SK-N-SH treated with all-trans-retinoic acid at 6 μM for 48 hours (cell line): Measurements from ENCODE around the gene ZNF618.

Source experiments
- ATAC-seq: fragments of 200-7000 bp; cut with Tn5 transposase; 3 replicates; pipeline ENCODE4 v1.9.1; 2020; ENCODE audit warnings: mild to moderate bottlenecking, moderate library complexity
- BACH2 ChIP-seq: fragments of 250-450 bp; sonication (Bioruptor Pico); IDR thresholded peaks from 2 replicates; pipeline ENCODE4 v1.9.0; 2021; ENCODE audit warnings: mild to moderate bottlenecking, borderline replicate concordance
- CREB5 ChIP-seq: fragments of 250-450 bp; sonication (Bioruptor Pico); IDR thresholded peaks from 2 replicates; pipeline ENCODE4 v1.5.1; 2020; ENCODE audit warnings: low read depth, mild to moderate bottlenecking, moderate library complexity
- CSDC2 ChIP-seq: fragments of 250-450 bp; sonication (Bioruptor Pico); IDR thresholded peaks from 2 replicates; pipeline ENCODE4 v1.5.0; 2020; ENCODE audit warnings: mild to moderate bottlenecking, moderate library complexity
- CSRNP3 ChIP-seq: fragments of 250-450 bp; sonication (Bioruptor Pico); IDR thresholded peaks from 2 replicates; pipeline ENCODE4 v1.5.1; 2021; ENCODE audit warnings: mild to moderate bottlenecking, moderate library complexity
- ESRRG ChIP-seq: fragments of 250-450 bp; sonication (Bioruptor Pico); IDR thresholded peaks from 2 replicates; pipeline ENCODE4 v1.6.1; 2021; ENCODE audit warnings: mild to moderate bottlenecking
- GLIS3 ChIP-seq: fragments of 250-450 bp; sonication (Bioruptor Pico); IDR thresholded peaks from 2 replicates; pipeline ENCODE4 v1.5.0; 2020; ENCODE audit warnings: mild to moderate bottlenecking, moderate library complexity
- ISL1 ChIP-seq: fragments of 250-450 bp; sonication (Bioruptor Pico); IDR thresholded peaks from 2 replicates; pipeline ENCODE4 v2.1.2; 2022; ENCODE audit warnings: mild to moderate bottlenecking, moderate library complexity
- PATZ1 ChIP-seq: fragments of 250-450 bp; sonication (Bioruptor Pico); IDR thresholded peaks from 2 replicates; pipeline ENCODE4 v1.8.0; 2020; ENCODE audit warnings: mild to moderate bottlenecking, moderate library complexity, borderline replicate concordance
- POU6F1 ChIP-seq: fragments of 250-450 bp; sonication (Bioruptor Pico); IDR thresholded peaks from 2 replicates; pipeline ENCODE4 v1.8.0; 2021; ENCODE audit warnings: low read depth, mild to moderate bottlenecking, moderate library complexity, borderline replicate concordance
- PPARA ChIP-seq: fragments of 250-450 bp; sonication (Bioruptor Pico); IDR thresholded peaks from 2 replicates; pipeline ENCODE4 v1.5.0; 2020; ENCODE audit warnings: mild to moderate bottlenecking, borderline replicate concordance
- RARB ChIP-seq: fragments of 250-450 bp; sonication (Bioruptor Pico); IDR thresholded peaks from 2 replicates; pipeline ENCODE4 v1.8.0; 2021; ENCODE audit warnings: mild to moderate bottlenecking, moderate library complexity
- SNAI2 ChIP-seq: fragments of 250-450 bp; sonication (Bioruptor Pico); IDR thresholded peaks from 2 replicates; pipeline ENCODE4 v1.5.0; 2020; ENCODE audit warnings: mild to moderate bottlenecking, moderate library complexity
- TCF4 ChIP-seq: fragments of 250-450 bp; sonication (Bioruptor Pico); IDR thresholded peaks from 2 replicates; pipeline ENCODE4 v1.8.0; 2021; ENCODE audit warnings: mild to moderate bottlenecking, moderate library complexity, borderline replicate concordance
- TOX ChIP-seq: fragments of 250-450 bp; sonication (Bioruptor Pico); IDR thresholded peaks from 2 replicates; pipeline ENCODE4 v1.8.0; 2021; ENCODE audit warnings: mild to moderate bottlenecking, moderate library complexity, borderline replicate concordance
- TSHZ2 ChIP-seq: fragments of 250-450 bp; sonication (Bioruptor Pico); IDR thresholded peaks from 2 replicates; pipeline ENCODE4 v1.5.0; 2020; ENCODE audit warnings: mild to moderate bottlenecking, moderate library complexity
- ZFP3 ChIP-seq: fragments of 250-450 bp; sonication (Bioruptor Pico); IDR thresholded peaks from 2 replicates; pipeline ENCODE4 v1.5.0; 2020; ENCODE audit warnings: mild to moderate bottlenecking, moderate library complexity
- ZFP30 ChIP-seq: fragments of 450-650 bp; formaldehyde crosslinking; IDR thresholded peaks from 2 replicates; pipeline ENCODE4 v1.5.0; 2022; ENCODE audit warnings: mild to moderate bottlenecking, moderate library complexity
- ZNF565 ChIP-seq: fragments of 450-650 bp; formaldehyde crosslinking; conservative IDR thresholded peaks from 2 replicates; pipeline ENCODE4 v1.5.0; 2020; ENCODE audit warnings: low read depth, mild to moderate bottlenecking, moderate library complexity
- ZNF70 ChIP-seq: fragments of 450-650 bp; formaldehyde crosslinking; IDR thresholded peaks from 2 replicates; pipeline ENCODE4 v1.5.0; 2020; ENCODE audit warnings: mild to moderate bottlenecking, moderate library complexity
- ZNF8 ChIP-seq: fragments of 450-650 bp; formaldehyde crosslinking; IDR thresholded peaks from 2 replicates; pipeline ENCODE4 v1.5.0; 2020; ENCODE audit warnings: mild to moderate bottlenecking, moderate library complexity

Gene ZNF618

GRCh38 chr9:113873446-113873845 lies 2.7 kb upstream of the ZNF618 start:
- TF ChIP-seq CREB5 (no peak), ESRRG (CRISPR knock-in tag) (no peak), RARB (CRISPR knock-in tag) (no peak), ZNF70 (CRISPR knock-in tag) (no peak), POU6F1 (CRISPR knock-in tag) (no peak), CSRNP3 (CRISPR knock-in tag) (no peak), ISL1 (no peak), ZFP3 (CRISPR knock-in tag) (no peak), TSHZ2 (CRISPR knock-in tag) (no peak), PPARA (CRISPR knock-in tag) (no peak), TOX (CRISPR knock-in tag) (no peak), ZFP30 (no peak)

GRCh38 chr9:113873926-113874325 lies 2.2 kb upstream of the ZNF618 start:
- ATAC-seq, result no peak
- no peak for TF ChIP-seq CSRNP3 (CRISPR knock-in tag)
- TF ChIP-seq ZNF8, result no peak
- no peak for TF ChIP-seq CREB5
- TF ChIP-seq GLIS3 (CRISPR knock-in tag), result no peak
- TF ChIP-seq ZFP3 (CRISPR knock-in tag), result no peak
- no peak for TF ChIP-seq ISL1
- no peak for TF ChIP-seq PATZ1 (CRISPR knock-in tag)
- TF ChIP-seq TCF4 (CRISPR knock-in tag), result no peak

More at GRCh38 chr9:113873446-113873845, 2.7 kb upstream of the ZNF618 start:
- no peak for ATAC-seq

GRCh38 chr9:113875459-113876150 lies 504 bp upstream of the ZNF618 start:
- ATAC-seq, result peak; percentile 34; the same call in 2 of the 3 replicates
- TF ChIP-seq GLIS3 (CRISPR knock-in tag) (no peak), ZNF565 (no peak), ZNF70 (CRISPR knock-in tag) (no peak), CSDC2 (no peak), ESRRG (CRISPR knock-in tag) (no peak), PATZ1 (CRISPR knock-in tag) (no peak), TOX (CRISPR knock-in tag) (no peak), CSRNP3 (CRISPR knock-in tag) (no peak), SNAI2 (CRISPR knock-in tag) (no peak), BACH2 (CRISPR knock-in tag) (no peak), RARB (CRISPR knock-in tag) (no peak)
